ENCODE results near the gene VSX1. TPM values are rescaled to one million over a fixed set of nuclear protein-coding genes. Genes with fewer than 3 reads are reported as not detected.

Gene VSX1
- total and polyA plus RNA-seq, 11 donors = 0.19 to 0.96 (median 0.49) TPM; not detected in 5

- TF ChIP-seq POLR2A (IDR thresholded peaks at IDR 0.05) = no peak
- TF ChIP-seq CTCF (IDR thresholded peaks at IDR 0.05) = no peak
- H3K4me3 ChIP-seq = no peak overlapping the region
- no peaks in the 10 kb centered on the region for H3K9me3 ChIP-seq
- H3K27me3 ChIP-seq = peaks cover 0 to 11% (median 0%) of the 10 kb centered on the region in 9 donors
- intact Hi-C loops (cut with DNase I) = no loop called here
- ATAC-seq (no peak), DNase-seq (no peak)
- peaks cover 0 to 8% (median 0%) of the 10 kb centered on the region in 12 donors for H3K4me1 ChIP-seq
- no peaks in the 10 kb centered on the region for H3K36me3 ChIP-seq
- H3K27ac ChIP-seq = no peak overlapping the region
- WGBS, 4 donors = 69 to 75% (median 69%) methylated on average over 3 of the region's 3 CpGs
Measured at GRCh38 chr20:25120457-25120856, 38.5 kb upstream of the VSX1 start.

DNA sequence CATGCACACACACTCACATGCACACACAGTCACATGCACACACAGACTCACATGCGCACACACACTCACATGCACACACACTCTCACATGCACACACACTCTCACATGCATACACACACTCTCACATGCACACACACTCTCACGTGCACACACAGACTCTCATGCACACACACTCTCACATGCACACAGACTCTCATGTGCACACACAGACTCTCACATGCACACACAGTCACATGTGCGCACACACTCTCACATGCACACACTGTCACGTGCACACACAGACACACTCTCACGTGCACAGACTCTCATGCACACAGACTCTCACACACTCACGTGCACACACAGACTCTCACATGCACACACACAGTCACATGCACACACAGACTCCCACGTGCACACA, 36.6 kb upstream of the VSX1 start:
- Histone ChIP-seq H3K9me3 (no peaks in the 10 kb centered on the region), H3K27me3 (peaks cover 0 to 16% (median 0%) of the 10 kb centered on the region in 9 donors), H3K4me1 (peaks cover 0 to 8% (median 0%) of the 10 kb centered on the region in 12 donors), H3K27ac (no peak overlapping the region), H3K4me3 (no peak overlapping the region), H3K36me3 (no peaks in the 10 kb centered on the region)
- no peak for TF ChIP-seq POLR2A (IDR thresholded peaks at IDR 0.05)
- no peak for TF ChIP-seq CTCF (IDR thresholded peaks at IDR 0.05)
- intact Hi-C loops (cut with DNase I) = no loop called here
- ATAC-seq = no peak
- WGBS, 4 donors = 85 to 90% (median 89%) methylated on average over 7 of the region's 7 CpGs
- DNase-seq = no peak

- H3K4me3 ChIP-seq = no peak overlapping the region
- intact Hi-C loops (cut with DNase I) = no loop called here
- H3K4me1 ChIP-seq = peaks cover 0 to 8% (median 0%) of the 10 kb centered on the region in 12 donors
- TF ChIP-seq CTCF (IDR thresholded peaks at IDR 0.05) (no peak), POLR2A (IDR thresholded peaks at IDR 0.05) (no peak)
- H3K27ac ChIP-seq = no peak overlapping the region
- DNase-seq (no peak), ATAC-seq (no peak)
- H3K36me3 ChIP-seq = no peaks in the 10 kb centered on the region
- peaks cover 0 to 16% (median 0%) of the 10 kb centered on the region in 9 donors for H3K27me3 ChIP-seq
- no peaks in the 10 kb centered on the region for H3K9me3 ChIP-seq
- 48 to 60% (median 58%) methylated on average over 4 of the region's 4 CpGs for WGBS, 4 donors
Measured at GRCh38 chr20:25117990-25118389, 36.0 kb upstream of the VSX1 start.

DNA sequence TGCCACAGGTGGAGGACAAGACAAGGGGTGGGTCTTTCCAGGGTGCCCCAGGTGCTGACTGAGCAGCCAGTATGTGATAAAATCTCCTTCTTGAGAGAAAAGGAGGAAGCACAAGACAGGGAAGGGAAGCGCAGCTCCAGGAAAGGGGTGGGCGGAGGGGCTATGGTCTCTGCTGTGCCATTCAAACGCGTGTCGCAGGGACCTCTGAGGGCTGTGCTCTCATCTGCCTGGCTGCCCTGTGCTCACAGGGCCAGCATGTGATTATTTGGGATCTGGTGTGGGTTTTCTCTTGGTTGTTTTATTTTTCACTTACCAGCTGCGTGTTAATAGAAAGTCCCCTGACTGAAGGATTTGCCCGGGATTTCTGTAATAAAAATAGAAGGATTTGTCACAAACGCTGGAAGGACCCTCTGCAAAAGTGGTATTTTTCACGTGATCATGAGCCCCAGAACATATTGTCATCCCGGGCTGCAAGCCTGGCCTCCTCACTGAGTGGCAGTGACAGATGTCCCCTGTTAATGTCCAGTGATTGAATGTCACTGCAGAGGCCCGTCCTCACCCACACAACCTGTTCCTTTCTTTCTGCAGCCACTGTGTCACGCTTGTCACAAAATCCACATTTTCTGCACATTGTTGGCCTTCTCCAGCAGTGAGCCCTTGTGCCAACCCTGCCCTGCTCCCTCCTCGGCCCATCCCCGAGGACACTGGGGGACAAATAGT, 35.0 kb upstream of the VSX1 start:
- WGBS, 4 donors = 44 to 64% (median 52%) methylated on average over 14 of the region's 14 CpGs
- ATAC-seq (peak in 1 of 4 donors; percentile 43), DNase-seq (no peak)
- Histone ChIP-seq H3K36me3 (no peaks in the 10 kb centered on the region), H3K27ac (no peak overlapping the region), H3K9me3 (no peaks in the 10 kb centered on the region), H3K27me3 (peaks cover 0 to 16% (median 0%) of the 10 kb centered on the region in 9 donors), H3K4me3 (no peak overlapping the region), H3K4me1 (peaks cover 0 to 8% (median 0%) of the 10 kb centered on the region in 12 donors)
- TF ChIP-seq CTCF (IDR thresholded peaks at IDR 0.05) (no peak), POLR2A (IDR thresholded peaks at IDR 0.05) (no peak)
- intact Hi-C loops (cut with DNase I) = no loop called here
